Neural progenitor cell (in vitro differentiated cells): ENCODE results near the gene MMP17.

Experiments
- EZH2 ChIP-seq: fragments of 200-600 bp; sonication (generic); IDR thresholded peaks from 2 replicates; pipeline ENCODE4 v1.6.1; 2017; ENCODE audit warnings: antibody characterized with exemption, mild to moderate bottlenecking, moderate library complexity
- EZH2phosphoT487 ChIP-seq: fragments of 200-600 bp; sonication (generic); IDR thresholded peaks from 2 replicates; pipeline ENCODE4 v1.6.1; 2017; ENCODE audit warnings: antibody characterized with exemption
- TF ChIP-seq, protein P1 (sequence below): fragments of 200-600 bp; sonication (generic); IDR thresholded peaks from 2 replicates; pipeline ENCODE4 v1.5.1; 2017; ENCODE audit warnings: antibody characterized with exemption, mild to moderate bottlenecking

GRCh38 chr12:131862600-131862993, 34.4 kb downstream of the MMP17 start:
- TF ChIP-seq, protein P1, sequence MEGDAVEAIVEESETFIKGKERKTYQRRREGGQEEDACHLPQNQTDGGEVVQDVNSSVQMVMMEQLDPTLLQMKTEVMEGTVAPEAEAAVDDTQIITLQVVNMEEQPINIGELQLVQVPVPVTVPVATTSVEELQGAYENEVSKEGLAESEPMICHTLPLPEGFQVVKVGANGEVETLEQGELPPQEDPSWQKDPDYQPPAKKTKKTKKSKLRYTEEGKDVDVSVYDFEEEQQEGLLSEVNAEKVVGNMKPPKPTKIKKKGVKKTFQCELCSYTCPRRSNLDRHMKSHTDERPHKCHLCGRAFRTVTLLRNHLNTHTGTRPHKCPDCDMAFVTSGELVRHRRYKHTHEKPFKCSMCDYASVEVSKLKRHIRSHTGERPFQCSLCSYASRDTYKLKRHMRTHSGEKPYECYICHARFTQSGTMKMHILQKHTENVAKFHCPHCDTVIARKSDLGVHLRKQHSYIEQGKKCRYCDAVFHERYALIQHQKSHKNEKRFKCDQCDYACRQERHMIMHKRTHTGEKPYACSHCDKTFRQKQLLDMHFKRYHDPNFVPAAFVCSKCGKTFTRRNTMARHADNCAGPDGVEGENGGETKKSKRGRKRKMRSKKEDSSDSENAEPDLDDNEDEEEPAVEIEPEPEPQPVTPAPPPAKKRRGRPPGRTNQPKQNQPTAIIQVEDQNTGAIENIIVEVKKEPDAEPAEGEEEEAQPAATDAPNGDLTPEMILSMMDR = no peak
- TF ChIP-seq EZH2 = no peak
- no peak for TF ChIP-seq EZH2phosphoT487
